Measurements from ENCODE around the gene GCA.
A peak's percentile ranks its signal among the peaks of the same experiment; 100 is the strongest.

GCA gene

DNA sequence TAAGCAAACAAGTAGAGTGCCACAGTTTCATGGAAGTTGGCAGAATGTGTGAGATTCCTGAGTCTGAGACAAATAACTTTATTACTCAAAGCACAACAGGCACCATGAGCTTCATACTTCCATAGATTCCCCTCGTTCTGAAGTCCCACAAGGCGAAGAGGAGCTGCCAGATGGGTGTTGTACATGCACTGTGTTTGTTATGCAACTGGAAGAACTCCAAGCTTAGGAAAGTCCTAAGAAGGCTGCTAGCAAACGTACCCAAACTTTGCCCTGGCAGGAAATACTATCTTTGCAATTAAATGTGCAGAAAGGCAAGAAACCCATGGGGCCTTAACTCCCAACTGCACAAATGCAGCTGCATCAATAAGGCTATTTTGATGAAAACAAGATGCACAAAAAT lies 1.6 kb upstream of the GCA start:
- TF ChIP-seq, protein P1, sequence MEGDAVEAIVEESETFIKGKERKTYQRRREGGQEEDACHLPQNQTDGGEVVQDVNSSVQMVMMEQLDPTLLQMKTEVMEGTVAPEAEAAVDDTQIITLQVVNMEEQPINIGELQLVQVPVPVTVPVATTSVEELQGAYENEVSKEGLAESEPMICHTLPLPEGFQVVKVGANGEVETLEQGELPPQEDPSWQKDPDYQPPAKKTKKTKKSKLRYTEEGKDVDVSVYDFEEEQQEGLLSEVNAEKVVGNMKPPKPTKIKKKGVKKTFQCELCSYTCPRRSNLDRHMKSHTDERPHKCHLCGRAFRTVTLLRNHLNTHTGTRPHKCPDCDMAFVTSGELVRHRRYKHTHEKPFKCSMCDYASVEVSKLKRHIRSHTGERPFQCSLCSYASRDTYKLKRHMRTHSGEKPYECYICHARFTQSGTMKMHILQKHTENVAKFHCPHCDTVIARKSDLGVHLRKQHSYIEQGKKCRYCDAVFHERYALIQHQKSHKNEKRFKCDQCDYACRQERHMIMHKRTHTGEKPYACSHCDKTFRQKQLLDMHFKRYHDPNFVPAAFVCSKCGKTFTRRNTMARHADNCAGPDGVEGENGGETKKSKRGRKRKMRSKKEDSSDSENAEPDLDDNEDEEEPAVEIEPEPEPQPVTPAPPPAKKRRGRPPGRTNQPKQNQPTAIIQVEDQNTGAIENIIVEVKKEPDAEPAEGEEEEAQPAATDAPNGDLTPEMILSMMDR (conservative IDR thresholded peaks at IDR 0.05; ENCODE audit: control insufficient read depth, insufficient read depth, low read depth, low read length): no peak
- no peak for DNase-seq (ENCODE audit: low read depth)
- H3K4me3 ChIP-seq (ENCODE audit: control insufficient read depth, low read depth, low read length): no peak overlapping the region

DNA sequence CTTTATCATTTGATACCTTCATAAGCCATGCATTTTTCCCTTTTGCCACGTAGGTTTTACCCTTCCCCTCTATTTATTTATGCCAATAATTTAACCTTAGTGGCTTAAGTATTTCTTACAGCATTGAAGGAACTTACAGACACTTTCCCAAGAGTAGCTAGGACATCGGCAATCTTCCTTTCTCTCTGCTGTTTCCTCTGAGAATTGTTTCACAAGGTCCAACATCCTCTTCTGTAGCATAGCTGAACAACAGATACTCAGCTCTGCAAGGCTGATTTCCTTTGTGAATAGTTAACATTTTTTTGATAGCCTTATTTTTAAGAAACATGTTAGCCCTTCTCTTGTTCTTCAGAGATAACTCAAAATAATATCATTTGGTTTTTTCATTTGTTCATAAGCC lies 1.1 kb upstream of the GCA start:
- no peak for DNase-seq (ENCODE audit: low read depth)
- no peak overlapping the region for H3K4me3 ChIP-seq (ENCODE audit: control insufficient read depth, low read depth, low read length)
- TF ChIP-seq, protein P1 (conservative IDR thresholded peaks at IDR 0.05; ENCODE audit: control insufficient read depth, insufficient read depth, low read depth, low read length): no peak

DNA sequence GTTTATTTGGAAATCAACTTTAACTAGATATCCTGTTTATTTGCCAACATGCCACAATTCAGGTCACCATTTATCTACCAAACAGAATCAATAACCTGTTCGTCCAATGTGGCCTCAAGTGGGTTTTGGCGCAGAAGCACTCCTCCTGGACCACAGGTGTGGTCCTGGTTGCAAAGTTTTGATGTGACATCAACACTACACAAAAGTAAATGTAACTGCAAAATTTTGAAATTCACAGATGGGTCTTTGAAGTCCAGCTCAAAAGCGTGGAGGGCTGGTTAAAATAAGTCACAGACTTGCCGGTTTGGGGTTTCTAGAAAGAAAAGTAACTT lies 474 bp upstream of the GCA start:
- DNase-seq (ENCODE audit: low read depth): no peak
- H3K4me3 ChIP-seq (ENCODE audit: control insufficient read depth, low read depth, low read length): peak overlapping the region; percentile 82
- TF ChIP-seq, protein P1 (conservative IDR thresholded peaks at IDR 0.05; ENCODE audit: control insufficient read depth, insufficient read depth, low read depth, low read length): no peak

GRCh38 chr2:162344617-162344950 lies 652 bp downstream of the GCA start:
- DNase-seq (ENCODE audit: low read depth): no peak
- H3K4me3 ChIP-seq (ENCODE audit: control insufficient read depth, low read depth, low read length): peak overlapping the region; percentile 82
- TF ChIP-seq, protein P1 (conservative IDR thresholded peaks at IDR 0.05; ENCODE audit: control insufficient read depth, insufficient read depth, low read depth, low read length): no peak

DNA sequence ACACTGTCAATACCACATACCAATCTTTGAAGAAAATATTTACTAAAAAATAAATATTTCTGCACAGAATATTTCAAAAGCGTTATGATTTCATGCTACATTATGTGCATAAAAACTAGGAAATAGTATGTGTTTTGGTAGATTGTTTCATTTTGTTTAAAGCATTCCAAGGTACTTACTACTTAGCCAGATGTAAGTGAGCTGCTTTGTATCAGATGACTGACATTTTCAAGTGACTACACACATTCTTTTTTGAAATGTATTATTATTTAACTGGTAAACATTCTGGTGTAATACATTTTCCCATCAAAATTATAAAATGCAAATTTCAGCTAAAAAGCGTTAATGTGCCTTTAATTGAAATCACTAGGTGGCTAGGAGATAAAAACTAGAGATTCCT lies 21.5 kb downstream of the GCA start:
- DNase-seq (ENCODE audit: low read depth): peak; percentile 5
- H3K4me3 ChIP-seq (ENCODE audit: control insufficient read depth, low read depth, low read length): no peak overlapping the region
- TF ChIP-seq, protein P1 (conservative IDR thresholded peaks at IDR 0.05; ENCODE audit: control insufficient read depth, insufficient read depth, low read depth, low read length): no peak

GRCh38 chr2:162368494-162368893 lies 24.6 kb downstream of the GCA start:
- peak; percentile 11 for DNase-seq (ENCODE audit: low read depth)
- TF ChIP-seq, protein P1 (conservative IDR thresholded peaks at IDR 0.05; ENCODE audit: control insufficient read depth, insufficient read depth, low read depth, low read length): no peak
- no peak overlapping the region for H3K4me3 ChIP-seq (ENCODE audit: control insufficient read depth, low read depth, low read length)

DNA sequence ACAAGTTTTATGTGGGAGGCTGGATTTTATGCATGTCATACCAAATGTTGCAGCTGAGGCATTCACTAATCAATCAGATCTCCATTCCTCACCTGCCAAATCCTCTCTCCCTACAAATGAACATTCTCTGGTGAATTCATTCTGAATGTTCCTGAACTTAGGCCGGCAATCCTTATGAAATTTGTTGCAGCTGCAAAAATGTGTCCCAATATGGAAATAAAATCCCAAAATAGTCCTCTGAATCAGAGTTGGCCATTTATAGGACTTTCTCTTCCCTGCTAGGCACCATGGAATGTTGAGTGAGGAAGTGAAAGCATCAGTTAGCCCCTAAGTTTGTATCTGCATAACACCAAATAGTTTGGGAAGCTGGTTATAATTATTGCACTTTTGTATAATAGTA lies 25.6 kb downstream of the GCA start:
- no peak overlapping the region for H3K4me3 ChIP-seq (ENCODE audit: control insufficient read depth, low read depth, low read length)
- no peak for DNase-seq (ENCODE audit: low read depth)
- TF ChIP-seq, protein P1 (conservative IDR thresholded peaks at IDR 0.05; ENCODE audit: control insufficient read depth, insufficient read depth, low read depth, low read length): no peak

All from fibroblast of mammary gland (primary cell).